G401 (cell line): ENCODE data around the gene ALDOB. TPM values are rescaled to one million over a fixed set of nuclear protein-coding genes. Genes with fewer than 3 reads are reported as not detected.

Experiments
- total RNA-seq: library from RNA; depleted of rRNA; stranded (reverse); fragments of >200 nt; shearing (Covaris generic); gene quantifications from 2 replicates; pipeline ENCODE4 v1.2.3, GENCODE V29; 2014; rRNA removed

ALDOB gene
- total RNA-seq, 1 experiment from 2014 or later, result not detected

Other genes with a start within 250 kb of the ALDOB start
- gene BAAT, start 50.8 kb downstream of the ALDOB start, total RNA-seq, result not detected in 2 replicates
- gene MRPL50, start 37.2 kb downstream of the ALDOB start, total RNA-seq, result 30.0 and 36.4 TPM in 2 replicates
- 12.8 and 23.6 TPM in 2 replicates for gene ZNF189, start 36.9 kb downstream of the ALDOB start, total RNA-seq
- gene RNF20, start 98.1 kb upstream of the ALDOB start, total RNA-seq, result 13.5 and 21.4 TPM in 2 replicates
- gene PPP3R2, start 159.2 kb upstream of the ALDOB start, total RNA-seq, result not detected in 2 replicates